ENCODE data around the gene PIK3R5. TPM values are rescaled to one million over a fixed set of nuclear protein-coding genes. Genes with fewer than 3 reads are reported as not detected.

The PIK3R5 gene
- total RNA-seq, 1 experiment from 2014 or later, result 2.5 TPM

GRCh38 chr17:8956465-8956902 is 9.0 kb downstream of the PIK3R5 start (continued):
- TF ChIP-seq CTCF (IDR thresholded peaks at IDR 0.05 in 2 of 3, conservative IDR thresholded peaks at IDR 0.05 in 1 of 3; ENCODE audit: borderline replicate concordance in 1 of 3, insufficient read depth in 1 of 3, low read depth in 2 of 3, low read length in 2 of 3) (no peak), ZBTB33 (IDR thresholded peaks at IDR 0.05; ENCODE audit: extremely low read depth, insufficient replicate concordance, low read length) (no peak)

DNA sequence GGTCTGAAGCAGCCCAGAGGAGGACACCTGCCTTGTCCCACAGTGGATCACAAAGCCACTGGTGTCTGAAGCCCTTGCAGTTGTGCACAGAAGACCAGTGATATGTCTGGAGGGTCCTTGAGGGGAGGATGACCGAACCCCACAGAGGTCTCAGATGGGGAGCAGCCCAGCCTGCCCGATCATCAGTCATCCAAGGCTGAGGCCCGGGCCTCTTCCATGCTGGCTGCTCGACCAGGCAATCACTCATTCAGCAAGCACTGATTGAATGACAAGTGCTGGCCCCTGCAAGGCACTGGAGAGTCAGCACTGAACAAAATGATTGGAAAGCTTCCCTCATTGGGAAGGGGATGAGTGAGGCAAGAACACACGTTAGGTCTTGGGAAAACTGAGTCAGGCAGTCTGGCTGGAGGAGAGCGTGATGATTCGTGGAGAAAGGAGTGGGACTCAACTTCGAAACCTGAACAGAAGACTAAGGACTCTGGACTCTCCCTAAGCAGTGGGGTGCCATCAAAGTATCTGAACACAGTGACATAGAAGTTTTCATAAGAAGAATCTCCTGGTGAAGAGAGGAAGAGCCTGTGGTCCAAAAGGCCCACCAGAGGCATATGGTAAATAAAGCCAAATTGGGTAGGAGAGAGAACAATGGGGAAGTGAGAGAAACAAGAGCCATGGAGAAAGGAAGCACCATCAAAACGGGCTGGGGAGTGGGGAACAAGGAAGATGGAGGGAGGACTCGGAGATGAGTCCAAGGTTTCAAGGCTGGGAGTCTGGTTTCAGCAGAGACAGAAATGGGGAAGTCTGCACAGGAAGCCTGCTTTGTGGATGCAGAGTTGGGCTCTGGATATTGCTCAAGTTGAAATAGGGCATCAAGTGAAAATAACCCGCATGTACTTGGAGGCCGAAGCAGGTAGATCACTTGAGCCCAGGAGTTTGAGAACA is 10.2 kb downstream of the PIK3R5 start:
- Histone ChIP-seq H3K79me2 (ENCODE audit: insufficient read depth, low read length) (no peaks in the 10 kb centered on the region), H4K20me1 (ENCODE audit: insufficient read depth) (no peaks in the 10 kb centered on the region), H3K9me3 (ENCODE audit: control insufficient read depth in 1 of 2, insufficient read depth in 1 of 2, low read depth in 1 of 2, low read length in 2 of 2) (no peaks in the 10 kb centered on the region), H3K4me1 (ENCODE audit: control insufficient read depth in 1 of 2, insufficient read depth in 2 of 2, low read length in 2 of 2) (no peaks in the 10 kb centered on the region), H3K9me2 (ENCODE audit: insufficient read depth) (no peaks in the 10 kb centered on the region), H3K27me3 (ENCODE audit: insufficient read depth, low read length) (peaks cover 3% of the 10 kb centered on the region; the same call in 1 of the 2 replicates), H3K27ac (ENCODE audit: low read depth, low read length) (no peak overlapping the region), H2AFZ (ENCODE audit: low read depth, low read length, poor library complexity, severe bottlenecking) (no peak overlapping the region), H3K36me3 (ENCODE audit: control insufficient read depth in 1 of 2, insufficient read depth in 2 of 2, low read length in 2 of 2) (no peaks in the 10 kb centered on the region), H3K9ac (ENCODE audit: low read length) (no peak overlapping the region), H3K4me2 (ENCODE audit: low read length) (no peak overlapping the region), H3K4me3 (replicated peaks in 1 of 2; ENCODE audit: low read depth in 1 of 2, low read length in 2 of 2) (no peak overlapping the region)
- intact Hi-C loops (cut with micrococcal nuclease), result no loop called here
- ATAC-seq, result no peak
- no peak for DNase-seq (ENCODE audit: low read depth, low spot score)
- BruUV-seq (replicated peaks), result no TSS peak
- ChIA-PET CTCF (no interaction called here), POLR2A (no interaction called here), RAD21 (ENCODE audit: low non-redundant PET in 1 of 2, low total read pairs in 2 of 2, uncharacterized antibody in 2 of 2, unreplicated experiment in 2 of 2) (no interaction called here)
- TF ChIP-seq, protein P1, sequence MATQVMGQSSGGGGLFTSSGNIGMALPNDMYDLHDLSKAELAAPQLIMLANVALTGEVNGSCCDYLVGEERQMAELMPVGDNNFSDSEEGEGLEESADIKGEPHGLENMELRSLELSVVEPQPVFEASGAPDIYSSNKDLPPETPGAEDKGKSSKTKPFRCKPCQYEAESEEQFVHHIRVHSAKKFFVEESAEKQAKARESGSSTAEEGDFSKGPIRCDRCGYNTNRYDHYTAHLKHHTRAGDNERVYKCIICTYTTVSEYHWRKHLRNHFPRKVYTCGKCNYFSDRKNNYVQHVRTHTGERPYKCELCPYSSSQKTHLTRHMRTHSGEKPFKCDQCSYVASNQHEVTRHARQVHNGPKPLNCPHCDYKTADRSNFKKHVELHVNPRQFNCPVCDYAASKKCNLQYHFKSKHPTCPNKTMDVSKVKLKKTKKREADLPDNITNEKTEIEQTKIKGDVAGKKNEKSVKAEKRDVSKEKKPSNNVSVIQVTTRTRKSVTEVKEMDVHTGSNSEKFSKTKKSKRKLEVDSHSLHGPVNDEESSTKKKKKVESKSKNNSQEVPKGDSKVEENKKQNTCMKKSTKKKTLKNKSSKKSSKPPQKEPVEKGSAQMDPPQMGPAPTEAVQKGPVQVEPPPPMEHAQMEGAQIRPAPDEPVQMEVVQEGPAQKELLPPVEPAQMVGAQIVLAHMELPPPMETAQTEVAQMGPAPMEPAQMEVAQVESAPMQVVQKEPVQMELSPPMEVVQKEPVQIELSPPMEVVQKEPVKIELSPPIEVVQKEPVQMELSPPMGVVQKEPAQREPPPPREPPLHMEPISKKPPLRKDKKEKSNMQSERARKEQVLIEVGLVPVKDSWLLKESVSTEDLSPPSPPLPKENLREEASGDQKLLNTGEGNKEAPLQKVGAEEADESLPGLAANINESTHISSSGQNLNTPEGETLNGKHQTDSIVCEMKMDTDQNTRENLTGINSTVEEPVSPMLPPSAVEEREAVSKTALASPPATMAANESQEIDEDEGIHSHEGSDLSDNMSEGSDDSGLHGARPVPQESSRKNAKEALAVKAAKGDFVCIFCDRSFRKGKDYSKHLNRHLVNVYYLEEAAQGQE (IDR thresholded peaks at IDR 0.05; ENCODE audit: low read depth), result no peak
- TF ChIP-seq POLR2A (IDR thresholded peaks at IDR 0.05; ENCODE audit: borderline replicate concordance, extremely low read depth, insufficient read depth, insufficient read length) (no peak), SP1 (IDR thresholded peaks at IDR 0.05; ENCODE audit: low read depth) (no peak), ZNF274 (IDR thresholded peaks at IDR 0.05; ENCODE audit: low read depth, low read length) (no peak), CEBPB (IDR thresholded peaks at IDR 0.05; ENCODE audit: low read depth) (no peak)

Measured in HCT116 (cell line).